WTC11 (cell line): Measurements from ENCODE around the gene VTI1A. TPM values are rescaled to one million over a fixed set of nuclear protein-coding genes. Genes with fewer than 3 reads are reported as not detected.

Experiments
- ATAC-seq: fragments of 200-7000 bp; cut with Tn5 transposase; 2 replicates; pipeline ENCODE4 v1.10.0; 2021; ENCODE audit warnings: mild to moderate bottlenecking, moderate library complexity
- CTCF ChIA-PET: fragments of 300-600 bp; sonication (Branson Sonifier 250); formaldehyde crosslinking; loops from one replicate; lab custom pipeline; 2021; ENCODE audit warnings: antibody characterized with exemption; lab: Charles Lee
- POLR2A ChIA-PET: fragments of 350-600 bp; sonication (Branson Sonifier 250); formaldehyde crosslinking; loops from one replicate; lab custom pipeline; 2021; ENCODE audit warnings: antibody characterized with exemption; lab: Charles Lee
- DNase-seq: peaks from one replicate; pipeline ENCODE4 v3.0.0; 2021; ENCODE audit warnings: low spot score
- H3K27ac Mint-ChIP-seq: 2 replicates; pipeline ENCODE4 v1.8.0; 2021; ENCODE audit warnings: mixed read lengths
- H3K27me3 Mint-ChIP-seq: 2 replicates; pipeline ENCODE4 v1.8.0; 2021; ENCODE audit warnings: low read depth, mild to moderate bottlenecking, moderate library complexity, mixed read lengths
- H3K36me3 Mint-ChIP-seq: 2 replicates; pipeline ENCODE4 v1.8.0; 2021; ENCODE audit warnings: mixed read lengths
- H3K4me1 Mint-ChIP-seq: 2 replicates; pipeline ENCODE4 v1.8.0; 2022; ENCODE audit warnings: mixed read lengths
- H3K4me3 Mint-ChIP-seq: 2 replicates; pipeline ENCODE4 v1.8.0; 2021; ENCODE audit warnings: mild to moderate bottlenecking, moderate library complexity, mixed read lengths
- H3K9me3 Mint-ChIP-seq: 2 replicates; pipeline ENCODE4 v1.8.0; 2021; ENCODE audit warnings: mixed read lengths
- ATF1 ChIP-seq: sonication (generic); formaldehyde crosslinking; IDR thresholded peaks from 2 replicates; pipeline ENCODE4 v1.8.1; 2023; ENCODE audit warnings: mild to moderate bottlenecking, moderate library complexity, missing genetic modification reagents
- ATF2 ChIP-seq: sonication (generic); formaldehyde crosslinking; IDR thresholded peaks from 2 replicates; pipeline ENCODE4 v1.8.1; 2022; ENCODE audit warnings: low read depth, missing genetic modification reagents, borderline replicate concordance
- CBFB ChIP-seq: sonication (generic); formaldehyde crosslinking; IDR thresholded peaks from 2 replicates; pipeline ENCODE4 v1.8.1; 2022; ENCODE audit warnings: mild to moderate bottlenecking, low read depth, missing genetic modification reagents
- ELF4 ChIP-seq: sonication (generic); formaldehyde crosslinking; IDR thresholded peaks from 2 replicates; pipeline ENCODE4 v1.8.1; 2022; ENCODE audit warnings: low read depth, mild to moderate bottlenecking, moderate library complexity, missing genetic modification reagents
- FOXK1 ChIP-seq: sonication (generic); formaldehyde crosslinking; IDR thresholded peaks from 2 replicates; pipeline ENCODE4 v1.8.0; 2022; ENCODE audit warnings: mild to moderate bottlenecking, moderate library complexity, missing genetic modification reagents
- FOXP1 ChIP-seq: sonication (generic); formaldehyde crosslinking; IDR thresholded peaks from 2 replicates; pipeline ENCODE4 v1.8.0; 2022; ENCODE audit warnings: missing genetic modification reagents, mild to moderate bottlenecking, moderate library complexity, borderline replicate concordance
- IRF2 ChIP-seq: sonication (generic); formaldehyde crosslinking; IDR thresholded peaks from 2 replicates; pipeline ENCODE4 v1.8.0; 2022; ENCODE audit warnings: low read depth, missing genetic modification reagents, borderline replicate concordance
- MLX ChIP-seq: sonication (generic); formaldehyde crosslinking; IDR thresholded peaks from 2 replicates; pipeline ENCODE4 v1.8.1; 2023; ENCODE audit warnings: mild to moderate bottlenecking, missing genetic modification reagents, moderate library complexity
- NFYB ChIP-seq: sonication (generic); formaldehyde crosslinking; conservative IDR thresholded peaks from 2 replicates; pipeline ENCODE4 v1.8.0; 2022; ENCODE audit warnings: low read depth, missing genetic modification reagents
- NR2C2 ChIP-seq: sonication (generic); formaldehyde crosslinking; IDR thresholded peaks from 2 replicates; pipeline ENCODE4 v1.8.0; 2022; ENCODE audit warnings: mild to moderate bottlenecking, missing genetic modification reagents
- TEAD1 ChIP-seq: sonication (generic); formaldehyde crosslinking; IDR thresholded peaks from 2 replicates; pipeline ENCODE4 v1.8.0; 2022; ENCODE audit warnings: mild to moderate bottlenecking, missing genetic modification reagents
- TP53 ChIP-seq: sonication (generic); formaldehyde crosslinking; IDR thresholded peaks from 2 replicates; pipeline ENCODE4 v1.8.1; 2023; ENCODE audit warnings: mild to moderate bottlenecking, missing genetic modification reagents
- ZNF232 ChIP-seq: sonication (generic); formaldehyde crosslinking; IDR thresholded peaks from 2 replicates; pipeline ENCODE4 v1.8.0; 2022; ENCODE audit warnings: mild to moderate bottlenecking, missing genetic modification reagents
- ZNF263 ChIP-seq: sonication (generic); formaldehyde crosslinking; IDR thresholded peaks from 2 replicates; pipeline ENCODE4 v1.8.1; 2022; ENCODE audit warnings: low read depth, mild to moderate bottlenecking, moderate library complexity, missing genetic modification reagents
- ZNF396 ChIP-seq: fragments of 250-450 bp; sonication (Bioruptor Pico); IDR thresholded peaks from 2 replicates; pipeline ENCODE4 v1.8.0; 2021; ENCODE audit warnings: mild to moderate bottlenecking, moderate library complexity, borderline replicate concordance
- ZNF423 ChIP-seq: fragments of 250-450 bp; sonication (Bioruptor Pico); IDR thresholded peaks from 2 replicates; pipeline ENCODE4 v2.1.2; 2022; ENCODE audit warnings: mild to moderate bottlenecking, moderate library complexity
- ZNF425 ChIP-seq: fragments of 250-450 bp; sonication (Bioruptor Pico); conservative IDR thresholded peaks from 2 replicates; pipeline ENCODE4 v1.9.0; 2021; ENCODE audit warnings: mild to moderate bottlenecking
- total RNA-seq: library from RNA; stranded (reverse); gene quantifications from 3 replicates; pipeline ENCODE4 v1.2.3, GENCODE V29; 2021
- TF ChIP-seq, protein P1 (sequence below): sonication (generic); formaldehyde crosslinking; conservative IDR thresholded peaks from 2 replicates; pipeline ENCODE4 v1.8.1; 2023; ENCODE audit warnings: mild to moderate bottlenecking, low read depth, missing genetic modification reagents, moderate library complexity
- TF ChIP-seq, protein P2 (sequence below): sonication (generic); formaldehyde crosslinking; IDR thresholded peaks from 2 replicates; pipeline ENCODE4 v1.8.1; 2022; ENCODE audit warnings: mild to moderate bottlenecking, missing genetic modification reagents, moderate library complexity, borderline replicate concordance
- TF ChIP-seq, protein P3 (sequence below): sonication (generic); formaldehyde crosslinking; IDR thresholded peaks from 2 replicates; pipeline ENCODE4 v1.8.1; 2023; ENCODE audit warnings: mild to moderate bottlenecking, missing genetic modification reagents
- TF ChIP-seq, protein P4 (sequence below): sonication (generic); formaldehyde crosslinking; IDR thresholded peaks from 2 replicates; pipeline ENCODE4 v1.8.0; 2022; ENCODE audit warnings: mild to moderate bottlenecking, missing genetic modification reagents

Gene VTI1A
- total RNA-seq, 1 experiment from 2014 or later = 20.1 TPM

DNA sequence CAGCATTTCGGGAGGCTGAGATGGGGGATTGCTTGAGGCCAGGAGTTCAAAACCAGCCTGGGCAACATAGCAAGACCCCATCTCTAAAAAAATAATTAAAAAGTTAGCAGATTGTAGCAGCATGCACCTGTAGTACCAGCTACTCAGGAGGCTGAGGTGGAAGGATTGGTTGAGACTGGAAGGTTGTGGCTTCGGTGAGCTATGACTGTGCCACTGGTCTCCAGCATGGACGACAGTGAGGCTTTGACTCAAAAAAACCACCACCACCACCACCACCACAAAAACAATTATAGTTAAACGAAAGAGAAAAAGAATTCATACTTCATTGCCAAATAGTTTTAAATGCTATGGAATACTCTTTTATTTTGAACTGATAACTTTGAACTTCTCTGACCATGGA, 63.4 kb downstream of the VTI1A start:
- ChIA-PET CTCF (no interaction called here), POLR2A (no interaction called here)
- DNase-seq = no peak
- ATAC-seq = no peak
- Mint-ChIP-seq H3K4me3 (no peak overlapping the region), H3K4me1 (peaks cover 4% of the 10 kb centered on the region; the same call in 1 of the 2 replicates), H3K27ac (no peak overlapping the region), H3K9me3 (no peaks in the 10 kb centered on the region), H3K36me3 (no peaks in the 10 kb centered on the region), H3K27me3 (no peaks in the 10 kb centered on the region)
- no peak for TF ChIP-seq TEAD1 (CRISPR knock-in tag)
- TF ChIP-seq CBFB (CRISPR knock-in tag) = no peak
- no peak for TF ChIP-seq ZNF425 (CRISPR knock-in tag)
- no peak for TF ChIP-seq ATF1 (CRISPR knock-in tag)
- no peak for TF ChIP-seq FOXP1 (CRISPR knock-in tag)
- TF ChIP-seq, protein P1, sequence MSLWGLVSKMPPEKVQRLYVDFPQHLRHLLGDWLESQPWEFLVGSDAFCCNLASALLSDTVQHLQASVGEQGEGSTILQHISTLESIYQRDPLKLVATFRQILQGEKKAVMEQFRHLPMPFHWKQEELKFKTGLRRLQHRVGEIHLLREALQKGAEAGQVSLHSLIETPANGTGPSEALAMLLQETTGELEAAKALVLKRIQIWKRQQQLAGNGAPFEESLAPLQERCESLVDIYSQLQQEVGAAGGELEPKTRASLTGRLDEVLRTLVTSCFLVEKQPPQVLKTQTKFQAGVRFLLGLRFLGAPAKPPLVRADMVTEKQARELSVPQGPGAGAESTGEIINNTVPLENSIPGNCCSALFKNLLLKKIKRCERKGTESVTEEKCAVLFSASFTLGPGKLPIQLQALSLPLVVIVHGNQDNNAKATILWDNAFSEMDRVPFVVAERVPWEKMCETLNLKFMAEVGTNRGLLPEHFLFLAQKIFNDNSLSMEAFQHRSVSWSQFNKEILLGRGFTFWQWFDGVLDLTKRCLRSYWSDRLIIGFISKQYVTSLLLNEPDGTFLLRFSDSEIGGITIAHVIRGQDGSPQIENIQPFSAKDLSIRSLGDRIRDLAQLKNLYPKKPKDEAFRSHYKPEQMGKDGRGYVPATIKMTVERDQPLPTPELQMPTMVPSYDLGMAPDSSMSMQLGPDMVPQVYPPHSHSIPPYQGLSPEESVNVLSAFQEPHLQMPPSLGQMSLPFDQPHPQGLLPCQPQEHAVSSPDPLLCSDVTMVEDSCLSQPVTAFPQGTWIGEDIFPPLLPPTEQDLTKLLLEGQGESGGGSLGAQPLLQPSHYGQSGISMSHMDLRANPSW (CRISPR knock-in tag) = no peak
- no peak for TF ChIP-seq ZNF396 (CRISPR knock-in tag)
- TF ChIP-seq, protein P2, sequence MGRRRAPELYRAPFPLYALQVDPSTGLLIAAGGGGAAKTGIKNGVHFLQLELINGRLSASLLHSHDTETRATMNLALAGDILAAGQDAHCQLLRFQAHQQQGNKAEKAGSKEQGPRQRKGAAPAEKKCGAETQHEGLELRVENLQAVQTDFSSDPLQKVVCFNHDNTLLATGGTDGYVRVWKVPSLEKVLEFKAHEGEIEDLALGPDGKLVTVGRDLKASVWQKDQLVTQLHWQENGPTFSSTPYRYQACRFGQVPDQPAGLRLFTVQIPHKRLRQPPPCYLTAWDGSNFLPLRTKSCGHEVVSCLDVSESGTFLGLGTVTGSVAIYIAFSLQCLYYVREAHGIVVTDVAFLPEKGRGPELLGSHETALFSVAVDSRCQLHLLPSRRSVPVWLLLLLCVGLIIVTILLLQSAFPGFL = no peak
- TF ChIP-seq ZNF232 (CRISPR knock-in tag) = no peak
- no peak for TF ChIP-seq ZNF423 (CRISPR knock-in tag)
- TF ChIP-seq TP53 (CRISPR knock-in tag) = no peak
- no peak for TF ChIP-seq MLX
- TF ChIP-seq, protein P3, sequence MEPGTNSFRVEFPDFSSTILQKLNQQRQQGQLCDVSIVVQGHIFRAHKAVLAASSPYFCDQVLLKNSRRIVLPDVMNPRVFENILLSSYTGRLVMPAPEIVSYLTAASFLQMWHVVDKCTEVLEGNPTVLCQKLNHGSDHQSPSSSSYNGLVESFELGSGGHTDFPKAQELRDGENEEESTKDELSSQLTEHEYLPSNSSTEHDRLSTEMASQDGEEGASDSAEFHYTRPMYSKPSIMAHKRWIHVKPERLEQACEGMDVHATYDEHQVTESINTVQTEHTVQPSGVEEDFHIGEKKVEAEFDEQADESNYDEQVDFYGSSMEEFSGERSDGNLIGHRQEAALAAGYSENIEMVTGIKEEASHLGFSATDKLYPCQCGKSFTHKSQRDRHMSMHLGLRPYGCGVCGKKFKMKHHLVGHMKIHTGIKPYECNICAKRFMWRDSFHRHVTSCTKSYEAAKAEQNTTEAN (CRISPR knock-in tag) = no peak
- no peak for TF ChIP-seq IRF2 (CRISPR knock-in tag)
- no peak for TF ChIP-seq ZNF263 (CRISPR knock-in tag)
- TF ChIP-seq, protein P4, sequence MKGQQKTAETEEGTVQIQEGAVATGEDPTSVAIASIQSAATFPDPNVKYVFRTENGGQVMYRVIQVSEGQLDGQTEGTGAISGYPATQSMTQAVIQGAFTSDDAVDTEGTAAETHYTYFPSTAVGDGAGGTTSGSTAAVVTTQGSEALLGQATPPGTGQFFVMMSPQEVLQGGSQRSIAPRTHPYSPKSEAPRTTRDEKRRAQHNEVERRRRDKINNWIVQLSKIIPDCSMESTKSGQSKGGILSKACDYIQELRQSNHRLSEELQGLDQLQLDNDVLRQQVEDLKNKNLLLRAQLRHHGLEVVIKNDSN = no peak
- no peak for TF ChIP-seq NR2C2
- TF ChIP-seq ELF4 (CRISPR knock-in tag) = no peak

GRCh38 chr10:112512294-112512693, 65.3 kb downstream of the VTI1A start:
- H3K4me3 Mint-ChIP-seq = no peak overlapping the region
- DNase-seq (no peak), ATAC-seq (no peak)
- no peaks in the 10 kb centered on the region for H3K9me3 Mint-ChIP-seq
- POLR2A ChIA-PET = no interaction called here
- CTCF ChIA-PET = no interaction called here
- H3K4me1 Mint-ChIP-seq = peaks cover 3% of the 10 kb centered on the region; the same call in 1 of the 2 replicates
- no peaks in the 10 kb centered on the region for H3K36me3 Mint-ChIP-seq
- H3K27me3 Mint-ChIP-seq = no peaks in the 10 kb centered on the region
- H3K27ac Mint-ChIP-seq = no peak overlapping the region
- TF ChIP-seq NFYB (CRISPR knock-in tag) = no peak
- TF ChIP-seq, protein P3 (CRISPR knock-in tag) = no peak
- no peak for TF ChIP-seq FOXK1 (CRISPR knock-in tag)
- no peak for TF ChIP-seq ATF2 (CRISPR knock-in tag)
